Measurements from ENCODE around the gene INVS. TPM values are rescaled to one million over a fixed set of nuclear protein-coding genes. Genes with fewer than 3 reads are reported as not detected.

Gene INVS
- total RNA-seq, 1 donor from 2014 or later = 20.3 TPM

DNA sequence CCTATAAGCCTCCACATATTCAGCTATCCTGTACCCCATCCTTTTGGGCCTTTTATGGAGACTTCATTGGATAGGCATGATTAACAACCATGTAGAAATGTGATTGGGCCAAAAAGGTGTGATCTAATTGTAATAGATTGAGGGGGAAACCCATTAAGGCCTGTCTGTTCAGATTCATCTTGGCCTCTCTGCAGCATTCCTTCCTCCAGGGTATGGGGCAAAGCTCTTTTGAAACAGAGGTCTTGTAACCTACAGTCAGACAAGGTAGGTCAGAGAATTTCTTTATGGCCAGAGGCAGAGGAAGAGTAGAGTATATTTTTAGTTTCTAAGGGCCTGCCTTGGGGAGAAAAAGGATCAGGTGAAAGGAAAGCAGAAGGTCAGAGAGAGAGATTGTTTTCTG, 98.5 kb downstream of the INVS start:
- no peak overlapping the region for H3K4me3 Mint-ChIP-seq (ENCODE audit: unreplicated experiment)
- no peak for DNase-seq (ENCODE audit: extremely low spot score, unreplicated experiment)
- peaks cover 16% of the 10 kb centered on the region for H3K9me3 Mint-ChIP-seq (ENCODE audit: unreplicated experiment)
- peaks cover 12% of the 10 kb centered on the region for H3K36me3 Mint-ChIP-seq (ENCODE audit: unreplicated experiment)
- no peaks in the 10 kb centered on the region for H3K4me1 Mint-ChIP-seq (ENCODE audit: unreplicated experiment)
- H3K27me3 Mint-ChIP-seq (ENCODE audit: unreplicated experiment) = no peaks in the 10 kb centered on the region
- no peak overlapping the region for H3K27ac Mint-ChIP-seq (ENCODE audit: unreplicated experiment)
- TF ChIP-seq, protein P1, sequence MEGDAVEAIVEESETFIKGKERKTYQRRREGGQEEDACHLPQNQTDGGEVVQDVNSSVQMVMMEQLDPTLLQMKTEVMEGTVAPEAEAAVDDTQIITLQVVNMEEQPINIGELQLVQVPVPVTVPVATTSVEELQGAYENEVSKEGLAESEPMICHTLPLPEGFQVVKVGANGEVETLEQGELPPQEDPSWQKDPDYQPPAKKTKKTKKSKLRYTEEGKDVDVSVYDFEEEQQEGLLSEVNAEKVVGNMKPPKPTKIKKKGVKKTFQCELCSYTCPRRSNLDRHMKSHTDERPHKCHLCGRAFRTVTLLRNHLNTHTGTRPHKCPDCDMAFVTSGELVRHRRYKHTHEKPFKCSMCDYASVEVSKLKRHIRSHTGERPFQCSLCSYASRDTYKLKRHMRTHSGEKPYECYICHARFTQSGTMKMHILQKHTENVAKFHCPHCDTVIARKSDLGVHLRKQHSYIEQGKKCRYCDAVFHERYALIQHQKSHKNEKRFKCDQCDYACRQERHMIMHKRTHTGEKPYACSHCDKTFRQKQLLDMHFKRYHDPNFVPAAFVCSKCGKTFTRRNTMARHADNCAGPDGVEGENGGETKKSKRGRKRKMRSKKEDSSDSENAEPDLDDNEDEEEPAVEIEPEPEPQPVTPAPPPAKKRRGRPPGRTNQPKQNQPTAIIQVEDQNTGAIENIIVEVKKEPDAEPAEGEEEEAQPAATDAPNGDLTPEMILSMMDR (IDR thresholded peaks at IDR 0.05) = no peak

DNA sequence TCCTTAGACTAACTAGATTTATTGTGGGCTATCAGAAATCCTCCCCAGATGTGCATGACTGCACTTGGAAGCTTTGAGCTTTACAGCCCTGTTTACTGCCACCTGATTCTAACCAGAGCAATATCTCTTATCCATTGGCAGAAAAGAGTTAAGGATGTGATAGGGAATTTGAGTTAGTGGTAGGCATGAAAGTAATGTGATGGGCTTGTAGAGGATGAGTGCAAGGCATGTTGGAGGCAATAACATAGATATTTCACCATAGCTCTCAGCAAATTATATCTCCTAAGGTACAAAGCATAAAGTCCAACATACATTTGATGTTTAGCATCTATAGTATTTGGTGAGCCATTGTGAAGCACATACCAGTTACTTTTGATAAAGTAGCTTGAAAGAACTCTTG, 103.8 kb downstream of the INVS start:
- H3K4me3 Mint-ChIP-seq (ENCODE audit: unreplicated experiment) = no peak overlapping the region
- H3K27ac Mint-ChIP-seq (ENCODE audit: unreplicated experiment) = no peak overlapping the region
- peaks cover 16% of the 10 kb centered on the region for H3K9me3 Mint-ChIP-seq (ENCODE audit: unreplicated experiment)
- TF ChIP-seq, protein P1 (IDR thresholded peaks at IDR 0.05) = no peak
- DNase-seq (ENCODE audit: extremely low spot score, unreplicated experiment) = no peak
- peaks cover 4% of the 10 kb centered on the region for H3K36me3 Mint-ChIP-seq (ENCODE audit: unreplicated experiment)
- H3K4me1 Mint-ChIP-seq (ENCODE audit: unreplicated experiment) = no peaks in the 10 kb centered on the region
- no peaks in the 10 kb centered on the region for H3K27me3 Mint-ChIP-seq (ENCODE audit: unreplicated experiment)

DNA sequence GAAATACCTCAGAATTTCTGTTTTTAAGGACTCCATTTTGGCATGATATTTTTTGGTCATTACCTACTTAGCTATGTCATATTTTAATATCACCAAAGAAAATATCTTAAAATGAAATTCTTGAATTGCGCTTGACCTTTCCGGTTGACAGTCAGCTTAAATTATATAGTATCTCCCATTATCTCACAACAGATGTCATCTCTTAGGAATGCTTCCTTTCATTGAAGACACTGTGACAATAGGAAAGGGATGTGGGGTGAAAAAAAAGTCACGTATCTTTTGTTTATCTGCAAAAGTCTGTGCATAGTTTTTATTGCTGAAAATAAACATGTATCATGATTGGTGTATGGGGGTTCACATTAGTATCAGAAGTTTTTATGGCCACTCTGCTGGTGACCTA, 105.8 kb downstream of the INVS start:
- TF ChIP-seq, protein P1 (IDR thresholded peaks at IDR 0.05) = no peak
- Mint-ChIP-seq H3K27ac (ENCODE audit: unreplicated experiment) (no peak overlapping the region), H3K9me3 (ENCODE audit: unreplicated experiment) (peaks cover 5% of the 10 kb centered on the region), H3K27me3 (ENCODE audit: unreplicated experiment) (no peaks in the 10 kb centered on the region), H3K4me1 (ENCODE audit: unreplicated experiment) (no peaks in the 10 kb centered on the region), H3K4me3 (ENCODE audit: unreplicated experiment) (no peak overlapping the region), H3K36me3 (ENCODE audit: unreplicated experiment) (peaks cover 2% of the 10 kb centered on the region)
- no peak for DNase-seq (ENCODE audit: extremely low spot score, unreplicated experiment)

DNA sequence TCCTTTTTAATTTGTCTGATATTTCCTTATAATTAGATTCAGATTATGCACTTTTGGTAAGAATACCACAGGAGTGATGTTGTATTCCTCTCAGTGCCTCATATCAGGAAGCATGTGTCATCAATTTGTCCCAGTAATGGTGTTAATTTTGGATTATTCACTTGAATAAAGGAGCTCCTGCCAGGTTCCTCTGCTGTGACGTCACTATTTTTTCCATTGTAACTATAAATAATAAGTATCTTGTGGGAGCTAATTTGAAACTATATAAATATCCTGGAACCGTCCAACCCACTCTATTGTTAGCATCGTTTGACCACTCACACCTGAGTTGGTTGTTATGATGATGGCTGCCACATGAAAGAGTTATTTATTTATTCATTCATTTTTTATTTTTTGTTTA, 107.9 kb downstream of the INVS start:
- DNase-seq (ENCODE audit: extremely low spot score, unreplicated experiment) = no peak
- TF ChIP-seq, protein P1 (IDR thresholded peaks at IDR 0.05) = no peak

DNA sequence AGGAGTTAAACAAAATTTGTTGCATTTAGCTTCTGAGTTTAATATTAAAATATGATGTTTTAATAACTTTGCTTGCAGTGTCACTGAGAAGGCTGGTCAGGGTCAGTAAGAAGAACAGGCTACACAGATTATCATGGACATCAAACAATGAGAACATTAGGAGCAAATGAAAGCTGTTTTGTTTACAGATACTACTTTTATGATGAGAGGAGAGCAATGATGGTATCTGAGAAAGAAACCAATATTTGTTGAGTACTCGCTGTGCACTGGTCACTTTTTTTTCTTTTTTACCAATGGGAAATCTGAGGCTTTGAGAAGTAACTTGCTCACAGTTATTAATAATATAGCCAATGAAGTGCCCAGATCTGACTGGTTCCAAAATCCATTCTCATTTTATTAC, 109.6 kb downstream of the INVS start:
- peaks cover 1% of the 10 kb centered on the region for H3K36me3 Mint-ChIP-seq (ENCODE audit: unreplicated experiment)
- TF ChIP-seq, protein P1 (IDR thresholded peaks at IDR 0.05) = no peak
- no peak overlapping the region for H3K27ac Mint-ChIP-seq (ENCODE audit: unreplicated experiment)
- H3K9me3 Mint-ChIP-seq (ENCODE audit: unreplicated experiment) = no peaks in the 10 kb centered on the region
- no peaks in the 10 kb centered on the region for H3K4me1 Mint-ChIP-seq (ENCODE audit: unreplicated experiment)
- DNase-seq (ENCODE audit: extremely low spot score, unreplicated experiment) = no peak
- no peaks in the 10 kb centered on the region for H3K27me3 Mint-ChIP-seq (ENCODE audit: unreplicated experiment)
- no peak overlapping the region for H3K4me3 Mint-ChIP-seq (ENCODE audit: unreplicated experiment)

More for the DNA sequence above, 107.9 kb downstream of the INVS start:
- H3K27ac Mint-ChIP-seq (ENCODE audit: unreplicated experiment) = no peak overlapping the region
- H3K9me3 Mint-ChIP-seq (ENCODE audit: unreplicated experiment) = no peaks in the 10 kb centered on the region
- H3K4me3 Mint-ChIP-seq (ENCODE audit: unreplicated experiment) = no peak overlapping the region
- no peaks in the 10 kb centered on the region for H3K4me1 Mint-ChIP-seq (ENCODE audit: unreplicated experiment)
- peaks cover 1% of the 10 kb centered on the region for H3K36me3 Mint-ChIP-seq (ENCODE audit: unreplicated experiment)
- H3K27me3 Mint-ChIP-seq (ENCODE audit: unreplicated experiment) = no peaks in the 10 kb centered on the region
